Nephron (organoid): ENCODE results near the gene CERCAM.

Source experiments
- H3K27ac Mint-ChIP-seq, 3 experiments: 2 replicates each; pipeline ENCODE4 v1.8.0; 2020; ENCODE audit warnings: mixed read lengths in 3 of 3, mild to moderate bottlenecking in 2 of 3, moderate library complexity in 1 of 3
- H3K27me3 Mint-ChIP-seq: 2 replicates; pipeline ENCODE4 v1.8.0; 2021; ENCODE audit warnings: low read depth, mild to moderate bottlenecking, moderate library complexity, mixed read lengths
- H3K36me3 Mint-ChIP-seq: 2 replicates; pipeline ENCODE4 v1.8.0; 2020; ENCODE audit warnings: low read depth, mixed read lengths
- H3K4me1 Mint-ChIP-seq: 2 replicates; pipeline ENCODE4 v1.8.0; 2020; ENCODE audit warnings: mixed read lengths
- H3K4me3 Mint-ChIP-seq, 3 experiments: 2 replicates each; pipeline ENCODE4 v1.8.0; 2020; ENCODE audit warnings: mild to moderate bottlenecking in 3 of 3, mixed read lengths in 3 of 3, moderate library complexity in 2 of 3
- H3K9me3 Mint-ChIP-seq: 2 replicates; pipeline ENCODE4 v1.8.0; 2020; ENCODE audit warnings: mixed read lengths
- TF ChIP-seq, protein P1 (sequence below), 3 experiments: fragments of 200-600 bp; sonication (generic); IDR thresholded peaks; one replicate each; pipeline ENCODE4 v1.5.0; 2021; ENCODE audit warnings: antibody characterized with exemption in 3 of 3; ENCODE audit not compliant: unreplicated experiment in 3 of 3

The CERCAM gene, protein sequence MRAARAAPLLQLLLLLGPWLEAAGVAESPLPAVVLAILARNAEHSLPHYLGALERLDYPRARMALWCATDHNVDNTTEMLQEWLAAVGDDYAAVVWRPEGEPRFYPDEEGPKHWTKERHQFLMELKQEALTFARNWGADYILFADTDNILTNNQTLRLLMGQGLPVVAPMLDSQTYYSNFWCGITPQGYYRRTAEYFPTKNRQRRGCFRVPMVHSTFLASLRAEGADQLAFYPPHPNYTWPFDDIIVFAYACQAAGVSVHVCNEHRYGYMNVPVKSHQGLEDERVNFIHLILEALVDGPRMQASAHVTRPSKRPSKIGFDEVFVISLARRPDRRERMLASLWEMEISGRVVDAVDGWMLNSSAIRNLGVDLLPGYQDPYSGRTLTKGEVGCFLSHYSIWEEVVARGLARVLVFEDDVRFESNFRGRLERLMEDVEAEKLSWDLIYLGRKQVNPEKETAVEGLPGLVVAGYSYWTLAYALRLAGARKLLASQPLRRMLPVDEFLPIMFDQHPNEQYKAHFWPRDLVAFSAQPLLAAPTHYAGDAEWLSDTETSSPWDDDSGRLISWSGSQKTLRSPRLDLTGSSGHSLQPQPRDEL

DNA sequence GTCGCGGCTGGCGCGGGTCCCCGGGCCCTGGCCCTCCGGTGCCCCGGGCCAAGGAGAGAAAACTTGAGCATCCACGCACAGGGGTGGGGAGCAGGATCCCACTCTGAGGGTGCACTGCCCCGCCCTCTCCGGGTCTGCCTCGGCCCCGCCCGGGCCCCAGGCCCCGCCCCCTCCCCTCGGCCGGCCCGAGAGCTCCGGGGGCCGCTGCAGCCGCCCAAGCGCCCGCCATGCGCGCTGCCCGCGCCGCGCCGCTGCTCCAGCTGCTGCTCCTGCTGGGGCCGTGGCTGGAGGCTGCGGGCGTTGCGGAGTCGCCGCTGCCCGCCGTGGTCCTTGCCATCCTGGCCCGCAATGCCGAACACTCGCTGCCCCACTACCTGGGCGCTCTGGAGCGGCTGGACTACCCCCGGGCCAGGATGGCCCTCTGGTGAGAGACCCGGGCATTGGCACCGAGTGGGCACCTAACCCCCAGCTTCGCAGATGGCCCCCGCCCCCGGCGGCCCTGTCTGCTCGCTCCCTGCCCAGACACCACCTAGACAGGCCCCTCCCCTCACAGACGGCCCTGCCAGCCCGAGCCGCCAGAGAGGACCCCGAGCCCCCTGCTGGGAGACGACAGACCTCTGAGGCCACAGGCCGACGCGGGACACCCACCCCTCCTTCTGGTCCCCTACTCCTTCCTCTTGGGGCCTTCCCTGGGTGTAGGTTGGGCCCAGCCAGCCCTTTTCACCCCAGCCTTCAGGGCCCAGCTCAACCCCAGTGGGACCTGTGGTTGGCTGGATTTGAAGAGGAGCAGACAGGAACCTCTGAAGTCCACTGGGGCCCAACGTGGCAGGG, at the start of gene CERCAM:
Gene CERCAM, plus strand, starts transcription at position 207 of the 831 bp plus-strand sequence. Its CDS starts 21 bp downstream, at position 228.
- no peaks in the 10 kb centered on the region for H3K9me3 Mint-ChIP-seq
- peak within 1 kb of the TSS; percentile 85 to 87 (median 86) for H3K4me3 Mint-ChIP-seq
- peaks cover 9% of the 10 kb centered on the region for H3K4me1 Mint-ChIP-seq
- H3K27ac Mint-ChIP-seq: peak within 1 kb of the TSS in 1 of 3 experiments; percentile 74
- peaks cover 4% of the 10 kb centered on the region for H3K27me3 Mint-ChIP-seq
- TF ChIP-seq, protein P1, sequence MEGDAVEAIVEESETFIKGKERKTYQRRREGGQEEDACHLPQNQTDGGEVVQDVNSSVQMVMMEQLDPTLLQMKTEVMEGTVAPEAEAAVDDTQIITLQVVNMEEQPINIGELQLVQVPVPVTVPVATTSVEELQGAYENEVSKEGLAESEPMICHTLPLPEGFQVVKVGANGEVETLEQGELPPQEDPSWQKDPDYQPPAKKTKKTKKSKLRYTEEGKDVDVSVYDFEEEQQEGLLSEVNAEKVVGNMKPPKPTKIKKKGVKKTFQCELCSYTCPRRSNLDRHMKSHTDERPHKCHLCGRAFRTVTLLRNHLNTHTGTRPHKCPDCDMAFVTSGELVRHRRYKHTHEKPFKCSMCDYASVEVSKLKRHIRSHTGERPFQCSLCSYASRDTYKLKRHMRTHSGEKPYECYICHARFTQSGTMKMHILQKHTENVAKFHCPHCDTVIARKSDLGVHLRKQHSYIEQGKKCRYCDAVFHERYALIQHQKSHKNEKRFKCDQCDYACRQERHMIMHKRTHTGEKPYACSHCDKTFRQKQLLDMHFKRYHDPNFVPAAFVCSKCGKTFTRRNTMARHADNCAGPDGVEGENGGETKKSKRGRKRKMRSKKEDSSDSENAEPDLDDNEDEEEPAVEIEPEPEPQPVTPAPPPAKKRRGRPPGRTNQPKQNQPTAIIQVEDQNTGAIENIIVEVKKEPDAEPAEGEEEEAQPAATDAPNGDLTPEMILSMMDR (IDR thresholded peaks at IDR 0.05; ENCODE audit: unreplicated experiment in 3 of 3): peak in 2 of 3 experiments; percentile 4 to 13
- peaks cover 5% of the 10 kb centered on the region for H3K36me3 Mint-ChIP-seq

DNA sequence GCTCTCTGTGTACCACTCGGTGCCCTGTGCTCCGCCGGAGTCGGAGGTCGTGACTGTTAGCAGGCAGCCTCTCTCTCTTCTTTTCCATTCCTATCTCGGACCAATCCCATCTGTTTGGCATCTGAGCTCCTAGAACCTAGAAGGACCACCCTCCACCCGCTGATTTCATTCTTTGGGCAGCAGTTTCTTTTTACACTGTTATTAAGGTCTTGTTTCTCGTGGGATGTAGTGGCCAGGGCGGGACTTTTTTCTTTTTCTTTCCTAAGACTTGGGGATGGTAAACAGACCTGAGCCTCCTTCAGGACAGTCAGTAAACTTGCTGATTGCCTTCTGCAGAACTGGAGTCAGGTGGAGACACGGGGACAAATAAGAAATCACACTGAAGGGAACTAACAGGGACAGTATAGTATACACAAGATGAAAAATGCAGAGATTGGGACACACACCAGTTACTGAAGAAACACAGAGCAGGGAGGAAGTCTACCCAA, 49.0 kb upstream of the CERCAM start:
- no peaks in the 10 kb centered on the region for H3K27me3 Mint-ChIP-seq
- TF ChIP-seq, protein P1 (IDR thresholded peaks at IDR 0.05; ENCODE audit: unreplicated experiment in 3 of 3): no peak
- H3K36me3 Mint-ChIP-seq: peaks cover 6% of the 10 kb centered on the region
- peaks cover 26% of the 10 kb centered on the region for H3K4me1 Mint-ChIP-seq
- peak overlapping the region; percentile 94 to 96 (median 95) for H3K4me3 Mint-ChIP-seq
- peak overlapping the region; percentile 92 to 97 (median 95) for H3K27ac Mint-ChIP-seq
- no peaks in the 10 kb centered on the region for H3K9me3 Mint-ChIP-seq

DNA sequence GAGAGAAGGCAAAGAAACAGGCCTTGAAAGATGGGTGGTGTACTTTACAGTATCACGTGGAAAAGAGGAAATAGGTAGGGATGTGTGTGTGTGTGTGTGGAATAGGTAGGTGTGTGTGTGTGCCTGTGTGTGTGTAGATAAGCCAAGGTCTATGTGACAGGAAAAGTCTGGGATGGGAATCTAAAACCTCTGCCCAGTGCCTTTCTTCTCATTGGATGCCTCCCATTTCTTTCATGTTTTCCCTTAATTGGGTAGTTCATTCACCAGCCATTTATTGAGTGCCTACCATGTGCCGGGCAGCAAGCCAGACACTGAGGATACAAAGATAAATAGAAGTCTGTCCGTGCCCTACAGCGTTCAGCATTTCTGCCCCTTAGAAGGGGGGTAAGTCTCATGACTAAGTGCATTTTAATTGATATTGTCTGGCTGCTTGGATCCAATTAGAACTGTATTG, 48.4 kb upstream of the CERCAM start:
- TF ChIP-seq, protein P1 (IDR thresholded peaks at IDR 0.05; ENCODE audit: unreplicated experiment in 3 of 3): no peak
- Mint-ChIP-seq H3K27me3 (no peaks in the 10 kb centered on the region), H3K4me3 (peak overlapping the region; percentile 94 to 96 (median 95))

DNA sequence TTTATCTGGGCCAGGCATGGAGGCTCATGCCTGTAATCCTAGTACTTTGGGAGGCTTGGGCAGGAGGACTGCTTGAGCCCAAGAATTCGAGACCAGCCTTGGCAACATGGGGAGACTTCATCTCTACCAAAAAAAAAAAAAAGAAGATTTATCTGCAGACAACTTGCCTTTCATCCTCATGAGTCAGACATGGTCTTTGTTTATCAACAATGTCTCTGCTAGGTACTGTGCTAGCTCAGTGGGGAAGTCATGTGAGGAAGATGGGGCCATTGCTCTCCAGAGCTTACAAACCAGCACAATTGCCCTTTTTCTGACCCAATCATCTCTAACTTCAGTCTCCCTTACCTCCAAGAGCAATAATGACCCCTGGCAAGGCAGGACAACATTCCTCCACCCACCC, 47.9 kb upstream of the CERCAM start:
- peak overlapping the region in 2 of 3 experiments; percentile 58 to 92 for H3K27ac Mint-ChIP-seq
- H3K27me3 Mint-ChIP-seq: no peaks in the 10 kb centered on the region
- TF ChIP-seq, protein P1 (IDR thresholded peaks at IDR 0.05; ENCODE audit: unreplicated experiment in 3 of 3): no peak
- H3K4me1 Mint-ChIP-seq: peaks cover 26% of the 10 kb centered on the region
- peaks cover 8% of the 10 kb centered on the region for H3K36me3 Mint-ChIP-seq
- peak overlapping the region; percentile 94 to 96 (median 95) for H3K4me3 Mint-ChIP-seq
- no peaks in the 10 kb centered on the region for H3K9me3 Mint-ChIP-seq

More for the DNA sequence above, 48.4 kb upstream of the CERCAM start:
- Mint-ChIP-seq H3K27ac (peak overlapping the region in 2 of 3 experiments; percentile 20 to 92), H3K9me3 (no peaks in the 10 kb centered on the region), H3K4me1 (peaks cover 26% of the 10 kb centered on the region), H3K36me3 (peaks cover 6% of the 10 kb centered on the region)

DNA sequence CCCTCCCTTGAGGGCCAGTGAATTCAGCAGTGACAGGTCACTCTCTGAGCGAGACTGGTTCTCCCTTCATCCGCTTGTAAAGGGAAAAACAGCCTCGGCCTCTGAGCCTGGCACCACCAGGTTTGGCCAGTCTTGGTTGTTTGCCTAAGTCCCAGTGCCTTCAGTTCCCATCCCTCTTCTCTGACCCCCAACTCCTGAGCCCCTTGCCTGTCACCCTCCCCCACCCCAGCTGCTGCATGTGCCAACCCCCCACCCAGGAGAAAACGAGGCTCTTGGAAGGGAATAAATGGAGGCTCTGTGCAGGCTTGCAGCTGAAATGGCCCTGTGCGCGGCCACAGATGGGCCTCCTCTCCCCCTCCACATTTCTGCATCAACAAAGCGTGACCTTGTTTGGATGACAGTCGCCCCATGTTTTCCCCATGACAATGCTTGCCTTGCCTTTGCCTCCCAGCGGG, 46.4 kb upstream of the CERCAM start:
- Mint-ChIP-seq H3K36me3 (peaks cover 18% of the 10 kb centered on the region), H3K27ac (no peak overlapping the region), H3K4me3 (peak overlapping the region in 2 of 3 experiments; percentile 13 to 42), H3K27me3 (no peaks in the 10 kb centered on the region), H3K4me1 (peaks cover 26% of the 10 kb centered on the region), H3K9me3 (no peaks in the 10 kb centered on the region)
- TF ChIP-seq, protein P1 (IDR thresholded peaks at IDR 0.05; ENCODE audit: unreplicated experiment in 3 of 3): no peak
